Mesenchymal stem cell (in vitro differentiated cells and primary cell): ENCODE measurements around the gene EPHA10.
A peak's percentile ranks its signal among the peaks of the same experiment; 100 is the strongest.

Source experiments
- DNase-seq: peaks from one replicate; pipeline ENCODE4 v3.0.0-alpha.2; 2013
- H2AFZ ChIP-seq: one replicate; pipeline ENCODE4 v1.6.1; 2013; ENCODE audit warnings: low read depth, mild to moderate bottlenecking, control low read depth, inconsistent platforms, low read length, moderate library complexity
- H2AK5ac ChIP-seq: 2 replicates; pipeline ENCODE4 v1.6.1; 2013; ENCODE audit warnings: low read length, moderate library complexity, mild to moderate bottlenecking, inconsistent platforms; ENCODE audit not compliant: severe bottlenecking
- H2BK120ac ChIP-seq: one replicate; pipeline ENCODE4 v1.6.1; 2013; ENCODE audit warnings: low read depth, mild to moderate bottlenecking, inconsistent platforms, low read length, moderate library complexity
- H2BK12ac ChIP-seq, 2 experiments: one replicate each; pipeline ENCODE4 v1.6.1; 2013; ENCODE audit warnings: inconsistent platforms in 2 of 2, low read length in 2 of 2, mild to moderate bottlenecking in 2 of 2, moderate library complexity in 2 of 2, control low read depth in 1 of 2
- H2BK15ac ChIP-seq: one replicate; pipeline ENCODE4 v1.6.1; 2013; ENCODE audit warnings: mild to moderate bottlenecking, low read depth, inconsistent platforms; ENCODE audit not compliant: poor library complexity, severe bottlenecking
- H2BK5ac ChIP-seq: 2 replicates; pipeline ENCODE4 v1.6.1; 2013; ENCODE audit warnings: low read depth, mild to moderate bottlenecking, low read length, control low read depth, inconsistent platforms; ENCODE audit not compliant: poor library complexity, severe bottlenecking
- H3K14ac ChIP-seq, 2 experiments: one replicate each; pipeline ENCODE4 v1.6.1; 2013; ENCODE audit warnings: inconsistent platforms in 2 of 2, low read length in 2 of 2, control low read depth in 1 of 2, mild to moderate bottlenecking in 1 of 2, moderate library complexity in 1 of 2
- H3K18ac ChIP-seq, 2 experiments: one replicate each; pipeline ENCODE4 v1.6.1; 2013; ENCODE audit warnings: inconsistent platforms in 2 of 2, low read length in 2 of 2, control low read depth in 1 of 2, low read depth in 1 of 2, mild to moderate bottlenecking in 1 of 2
- H3K23ac ChIP-seq, 2 experiments: one replicate each; pipeline ENCODE4 v1.6.1; 2013; ENCODE audit warnings: inconsistent platforms in 2 of 2, low read length in 2 of 2, mild to moderate bottlenecking in 2 of 2, moderate library complexity in 2 of 2, control low read depth in 1 of 2
- H3K27ac ChIP-seq: 2 replicates; pipeline ENCODE4 v1.5.1; 2013; ENCODE audit warnings: mild to moderate bottlenecking, moderate library complexity, low read length, control low read depth, inconsistent platforms; ENCODE audit not compliant: poor library complexity, severe bottlenecking
- H3K27me3 ChIP-seq, 2 experiments: 2 replicates each; pipeline versions ENCODE4 v1.6.1 to v1.7.0; 2013; ENCODE audit warnings: low read length in 2 of 2, mild to moderate bottlenecking in 2 of 2, moderate library complexity in 2 of 2, control low read depth in 1 of 2, inconsistent platforms in 1 of 2; ENCODE audit not compliant: control insufficient read depth in 1 of 2, insufficient read depth in 1 of 2
- H3K36me3 ChIP-seq, 2 experiments: 2 replicates each; pipeline versions ENCODE4 v1.6.1 to v1.7.0; 2013; ENCODE audit warnings: low read length in 2 of 2, control low read depth in 1 of 2, inconsistent platforms in 1 of 2, low read depth in 1 of 2, mild to moderate bottlenecking in 1 of 2; ENCODE audit not compliant: insufficient read depth in 2 of 2, control insufficient read depth in 1 of 2
- H3K4ac ChIP-seq, 2 experiments: one replicate each; pipeline ENCODE4 v1.6.1; 2013; ENCODE audit warnings: inconsistent platforms in 2 of 2, low read length in 2 of 2, mild to moderate bottlenecking in 2 of 2, moderate library complexity in 2 of 2, control low read depth in 1 of 2, low read depth in 1 of 2
- H3K4me1 ChIP-seq: 2 replicates; pipeline ENCODE4 v1.6.1; 2013; ENCODE audit warnings: low read depth, low read length, control low read depth; ENCODE audit not compliant: control insufficient read depth, insufficient read depth
- H3K4me2 ChIP-seq: 2 replicates; pipeline ENCODE4 v1.6.1; 2013; ENCODE audit warnings: low read length, mild to moderate bottlenecking, inconsistent platforms; ENCODE audit not compliant: poor library complexity, severe bottlenecking
- H3K4me3 ChIP-seq, 2 experiments: 2 replicates each; pipeline versions ENCODE4 v1.5.1 to v1.7.0; 2013; ENCODE audit warnings: low read length in 2 of 2, mild to moderate bottlenecking in 2 of 2, control low read depth in 1 of 2, low read depth in 1 of 2; ENCODE audit not compliant: insufficient read depth in 1 of 2
- H3K79me1 ChIP-seq: replicated peaks from 2 replicates; pipeline ENCODE4 v1.6.1; 2013; ENCODE audit warnings: mild to moderate bottlenecking, control low read depth, low read length, inconsistent platforms; ENCODE audit not compliant: poor library complexity, severe bottlenecking
- H3K9ac ChIP-seq: 2 replicates; pipeline ENCODE4 v1.7.0; 2013; ENCODE audit warnings: mild to moderate bottlenecking, low read length, moderate library complexity
- H3K9me3 ChIP-seq: 2 replicates; pipeline ENCODE4 v1.7.0; 2013; ENCODE audit warnings: mild to moderate bottlenecking, low read length; ENCODE audit not compliant: control insufficient read depth
- H4K8ac ChIP-seq: one replicate; pipeline ENCODE4 v1.6.1; 2013; ENCODE audit warnings: inconsistent platforms, mild to moderate bottlenecking, low read length, moderate library complexity
- H4K91ac ChIP-seq: one replicate; pipeline ENCODE4 v1.6.1; 2013; ENCODE audit warnings: mild to moderate bottlenecking, low read length, inconsistent platforms
- WGBS: methylation state at CpG from one replicate; pipeline ENCODE4 v1.1.7; 2013; ENCODE audit warnings: mixed read lengths; 5-methylcytosine and 5-hydroxymethylcytosine counted together

EPHA10 gene

DNA sequence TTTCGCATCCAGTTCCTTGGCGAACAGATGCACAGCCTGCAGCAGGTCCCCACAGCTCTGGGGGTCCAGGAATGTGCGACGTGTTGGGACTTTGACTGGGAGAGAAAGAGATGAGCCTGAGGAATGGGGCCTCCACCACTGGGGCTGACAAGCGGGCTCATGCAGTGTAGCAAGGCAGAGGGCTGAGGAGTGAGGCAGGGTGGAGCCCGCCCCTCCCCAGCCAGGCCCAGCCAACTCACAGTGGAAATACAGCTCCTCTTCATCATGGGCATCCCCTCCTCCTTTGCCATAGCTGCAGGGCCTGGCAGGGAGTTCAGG, 41.9 kb downstream of the EPHA10 start:
- Histone ChIP-seq H2AFZ (no peak overlapping the region), H3K9me3 (no peaks in the 10 kb centered on the region), H3K18ac (no peak overlapping the region), H2BK120ac (no peak overlapping the region), H3K9ac (no peak overlapping the region), H3K79me1 (no peaks in the 10 kb centered on the region), H3K4me1 (no peaks in the 10 kb centered on the region), H2BK12ac (no peak overlapping the region), H3K36me3 (no peaks in the 10 kb centered on the region), H2AK5ac (no peak overlapping the region), H3K4ac (no peak overlapping the region), H4K8ac (no peak overlapping the region), H3K14ac (no peak overlapping the region), H4K91ac (no peak overlapping the region), H3K23ac (no peak overlapping the region), H3K27me3 (peaks cover 13 to 57% of the 10 kb centered on the region in 2 experiments), H2BK5ac (no peak overlapping the region), H3K27ac (no peak overlapping the region), H2BK15ac (no peak overlapping the region), H3K4me3 (no peak overlapping the region), H3K4me2 (no peak overlapping the region)
- 78% methylated on average over 6 of the region's 6 CpGs for WGBS
- DNase-seq = no peak

DNA sequence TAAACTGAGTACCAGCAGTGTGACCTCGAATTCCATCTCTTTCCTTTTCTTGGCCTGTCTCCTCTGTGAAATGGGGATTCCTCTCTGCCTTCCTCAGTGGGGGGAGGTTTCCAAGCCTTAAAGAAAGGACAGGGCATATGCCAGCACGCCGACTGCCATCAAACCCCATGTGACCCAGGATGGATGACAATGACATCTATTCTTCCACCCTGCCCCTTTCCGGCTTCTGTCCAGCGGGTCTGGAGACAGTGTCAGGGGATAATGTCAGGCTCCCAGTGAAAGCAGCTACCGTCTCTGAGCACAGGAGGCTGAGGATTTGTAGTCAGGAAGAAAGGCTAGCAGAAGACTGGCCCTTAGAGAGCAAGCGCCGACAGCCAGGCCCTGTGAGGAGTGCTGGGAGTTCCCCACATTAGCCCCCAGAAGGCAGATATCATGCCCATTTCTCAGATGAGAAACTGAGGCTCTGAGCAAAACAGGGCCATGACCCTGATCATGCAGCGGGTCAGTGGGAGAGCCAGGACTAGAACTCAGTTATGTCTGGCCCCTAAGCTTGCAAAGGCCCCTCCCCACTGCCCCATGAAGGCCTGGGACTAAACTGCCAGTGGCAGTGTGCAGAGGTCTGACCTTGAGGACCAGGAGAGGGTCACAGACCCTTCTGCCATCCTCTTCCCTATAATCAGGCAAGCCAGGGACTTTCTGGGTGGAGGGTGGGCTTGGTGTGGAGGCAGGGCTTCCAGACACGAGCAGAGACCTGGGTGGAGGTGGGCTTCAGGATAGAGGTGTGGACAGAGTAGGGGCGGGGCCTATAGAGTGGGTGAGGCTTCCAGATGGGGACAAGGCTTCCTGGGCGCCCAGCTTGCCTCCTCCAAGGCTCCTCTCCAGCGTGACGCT, 42.5 kb downstream of the EPHA10 start:
- Histone ChIP-seq H2BK12ac (no peak overlapping the region), H2BK120ac (no peak overlapping the region), H4K91ac (no peak overlapping the region), H2AFZ (no peak overlapping the region), H3K23ac (no peak overlapping the region), H3K4ac (no peak overlapping the region), H3K36me3 (no peaks in the 10 kb centered on the region), H3K27me3 (peaks cover 8 to 51% of the 10 kb centered on the region in 2 experiments), H3K4me2 (no peak overlapping the region), H3K4me3 (no peak overlapping the region), H3K27ac (no peak overlapping the region), H3K14ac (no peak overlapping the region), H3K9me3 (no peaks in the 10 kb centered on the region), H3K4me1 (no peaks in the 10 kb centered on the region), H3K79me1 (no peaks in the 10 kb centered on the region), H3K9ac (no peak overlapping the region), H2BK5ac (no peak overlapping the region), H4K8ac (no peak overlapping the region), H3K18ac (no peak overlapping the region), H2AK5ac (no peak overlapping the region), H2BK15ac (no peak overlapping the region)
- 85% methylated on average over 14 of the region's 14 CpGs for WGBS
- DNase-seq = no peak

DNA sequence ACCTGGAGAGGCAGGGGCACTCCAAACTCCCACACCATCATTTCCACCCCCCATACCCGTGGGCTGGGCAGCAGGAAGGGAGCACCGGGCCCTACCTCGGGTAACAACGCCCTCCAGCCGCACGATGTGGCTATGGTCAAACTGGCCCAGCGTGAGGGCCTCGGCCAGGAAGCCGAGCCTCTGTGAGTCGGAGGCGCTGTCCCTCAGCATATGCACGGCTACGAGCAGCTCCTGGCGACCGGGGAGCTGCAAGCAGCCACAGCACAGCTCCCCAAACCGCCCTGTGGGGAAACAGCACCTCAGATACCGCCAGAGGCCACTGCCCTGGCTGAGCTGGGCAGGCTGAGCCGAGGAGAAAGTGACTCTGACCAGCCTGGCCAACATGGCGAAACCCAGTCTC, 43.4 kb downstream of the EPHA10 start:
- Histone ChIP-seq H2AK5ac (no peak overlapping the region), H3K27me3 (peaks cover 8 to 47% of the 10 kb centered on the region in 2 experiments), H3K4me2 (no peak overlapping the region), H3K18ac (no peak overlapping the region), H4K8ac (no peak overlapping the region), H3K9ac (no peak overlapping the region), H2BK120ac (no peak overlapping the region), H3K14ac (no peak overlapping the region), H3K27ac (no peak overlapping the region), H2AFZ (no peak overlapping the region), H3K4me1 (no peaks in the 10 kb centered on the region), H3K79me1 (no peaks in the 10 kb centered on the region), H3K23ac (peak overlapping the region in 1 of 2 experiments; percentile 6), H3K9me3 (no peaks in the 10 kb centered on the region), H3K4me3 (no peak overlapping the region), H2BK15ac (no peak overlapping the region), H2BK12ac (no peak overlapping the region), H3K4ac (no peak overlapping the region), H2BK5ac (no peak overlapping the region), H4K91ac (no peak overlapping the region), H3K36me3 (no peaks in the 10 kb centered on the region)
- DNase-seq = no peak
- WGBS = 78% methylated on average over 19 of the region's 19 CpGs

DNA sequence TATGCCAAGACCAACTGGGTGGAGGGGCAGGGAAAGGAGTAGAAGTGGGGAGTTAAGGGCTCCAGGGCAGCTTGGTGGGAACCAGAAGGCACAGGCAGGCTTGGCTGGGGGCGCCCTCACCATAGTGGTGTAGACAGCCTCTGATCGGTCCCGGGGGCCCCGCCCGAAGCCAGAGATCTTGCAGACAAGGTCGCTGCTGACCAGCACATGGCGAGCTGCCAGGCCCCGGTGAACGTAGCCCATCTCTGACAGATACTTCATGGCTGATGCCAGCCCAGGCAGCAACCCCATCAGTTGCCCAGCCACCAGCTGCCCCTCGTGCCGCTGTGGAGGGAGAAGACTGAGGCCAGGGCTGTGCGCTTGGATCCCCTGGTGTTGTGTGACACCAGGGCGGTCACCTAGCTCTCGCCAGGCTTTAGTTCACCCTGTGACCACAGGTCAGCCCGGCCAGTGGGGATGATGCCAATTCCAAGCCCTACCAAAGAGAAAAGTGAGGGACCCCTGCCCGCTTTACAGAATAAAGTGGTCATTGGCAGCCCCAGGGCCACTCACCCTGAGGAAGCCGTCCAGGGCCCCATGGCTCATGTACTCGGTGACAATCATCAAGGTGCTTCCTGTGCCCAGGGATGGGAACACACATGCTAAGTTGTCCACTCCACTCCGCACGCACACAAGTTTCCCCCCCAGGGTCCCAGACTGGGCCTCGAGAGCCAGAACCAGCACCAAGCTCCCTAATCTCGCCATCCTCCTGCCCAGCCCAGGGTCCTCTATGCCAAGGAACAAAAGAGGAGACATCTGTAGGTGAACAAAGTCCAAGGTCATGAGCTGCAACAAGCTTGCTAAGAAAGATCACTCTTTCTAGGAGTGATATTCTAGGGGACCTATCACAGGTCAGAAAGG, 44.4 kb downstream of the EPHA10 start:
- Histone ChIP-seq H3K9me3 (no peaks in the 10 kb centered on the region), H2BK12ac (no peak overlapping the region), H3K14ac (no peak overlapping the region), H3K9ac (no peak overlapping the region), H3K27ac (no peak overlapping the region), H3K4me2 (no peak overlapping the region), H3K4me1 (no peaks in the 10 kb centered on the region), H2AK5ac (no peak overlapping the region), H3K4ac (no peak overlapping the region), H3K4me3 (no peak overlapping the region), H3K18ac (no peak overlapping the region), H2AFZ (no peak overlapping the region), H3K79me1 (no peaks in the 10 kb centered on the region), H4K8ac (no peak overlapping the region), H2BK5ac (no peak overlapping the region), H3K27me3 (peaks cover 8 to 48% of the 10 kb centered on the region in 2 experiments), H2BK120ac (no peak overlapping the region), H4K91ac (no peak overlapping the region), H3K23ac (no peak overlapping the region), H3K36me3 (no peaks in the 10 kb centered on the region), H2BK15ac (no peak overlapping the region)
- DNase-seq = no peak
- WGBS = 90% methylated on average over 22 of the region's 22 CpGs
